Fibroblast of lung (primary cell): Measurements from ENCODE around the gene GOLGA6L1. TPM values are rescaled to one million over a fixed set of nuclear protein-coding genes. Genes with fewer than 3 reads are reported as not detected.

Source experiments
- DNase-seq, 2 donors: peaks; one replicate each; pipeline versions ENCODE4 v3.0.0 to v3.0.0-alpha.2; 2010; ENCODE audit warnings: low read depth in 2 of 2
- H2AFZ ChIP-seq: 2 replicates; pipeline ENCODE4 v1.5.1; 2012; ENCODE audit warnings: low read length, control low read depth, inconsistent platforms
- H3K27ac ChIP-seq: 2 replicates; pipeline ENCODE4 v1.5.1; 2011; ENCODE audit warnings: low read length, control low read depth; ENCODE audit not compliant: insufficient read depth
- H3K27me3 ChIP-seq: 2 replicates; pipeline ENCODE4 v1.5.1; 2011; ENCODE audit warnings: mild to moderate bottlenecking, low read length; ENCODE audit not compliant: control insufficient read depth, insufficient read depth
- H3K36me3 ChIP-seq: 2 replicates; pipeline ENCODE4 v1.5.1; 2011; ENCODE audit warnings: low read length; ENCODE audit not compliant: control insufficient read depth, insufficient read depth
- H3K4me1 ChIP-seq: 2 replicates; pipeline ENCODE4 v1.5.1; 2011; ENCODE audit warnings: low read length; ENCODE audit not compliant: control insufficient read depth, insufficient read depth; ENCODE audit errors: extremely low read depth
- H3K4me2 ChIP-seq: 2 replicates; pipeline ENCODE4 v1.5.1; 2011; ENCODE audit warnings: low read length, control low read depth; ENCODE audit not compliant: insufficient read depth; ENCODE audit errors: extremely low read depth
- H3K4me3 ChIP-seq, 4 experiments: fragments of 200-600 bp in 1 of 4; sonication (generic) in 1 of 4; replicated peaks in 1 of 4; 2 replicates each; pipeline ENCODE4 v1.5.1; 2011 to 2016; ENCODE audit warnings: low read length in 4 of 4, low read depth in 3 of 4, mild to moderate bottlenecking in 3 of 4, control low read depth in 2 of 4, inconsistent platforms in 1 of 4, mixed read lengths in 1 of 4; ENCODE audit not compliant: insufficient read depth in 1 of 4; ENCODE audit errors: control extremely low read depth in 1 of 4
- H3K79me2 ChIP-seq: 2 replicates; pipeline ENCODE4 v1.5.1; 2012; ENCODE audit warnings: mild to moderate bottlenecking, low read length, inconsistent platforms; ENCODE audit not compliant: control insufficient read depth, insufficient read depth
- H3K9ac ChIP-seq: 2 replicates; pipeline ENCODE4 v1.5.1; 2011; ENCODE audit warnings: mild to moderate bottlenecking, low read length, control low read depth; ENCODE audit not compliant: insufficient read depth
- H3K9me3 ChIP-seq: 2 replicates; pipeline ENCODE4 v1.5.1; 2012; ENCODE audit warnings: low read depth, low read length; ENCODE audit not compliant: control insufficient read depth, insufficient read depth
- H4K20me1 ChIP-seq: 2 replicates; pipeline ENCODE4 v1.5.1; 2011; ENCODE audit warnings: low read length; ENCODE audit not compliant: control insufficient read depth, insufficient read depth; ENCODE audit errors: extremely low read depth
- EZH2 ChIP-seq: IDR thresholded peaks from 2 replicates; pipeline ENCODE4 v1.5.1; 2012; ENCODE audit warnings: low read length, control low read depth, mild to moderate bottlenecking; ENCODE audit errors: missing control alignments
- polyA plus RNA-seq, 2 donors: library from polyadenylated mRNA; depleted of rRNA in 1 of 2; stranded (reverse) in 1 of 2; unstranded in 1 of 2; fragments of >200 nt; gene quantifications; 2 replicates each; pipeline ENCODE4 v1.2.1, GENCODE V29; 2011 to 2012; ENCODE audit warnings: missing spikeins in 1 of 2
- total RNA-seq: library from RNA; depleted of rRNA; stranded (reverse); fragments of >200 nt; gene quantifications from 2 replicates; pipeline ENCODE4 v1.2.1, GENCODE V29; 2014
- TF ChIP-seq, protein P1 (sequence below), 2 donors: IDR thresholded peaks in 1 of 2; conservative IDR thresholded peaks in 1 of 2; 1 replicate in 1 of 2; 2 replicates in 1 of 2; pipeline ENCODE4 v1.5.1; 2011 to 2012; ENCODE audit warnings: low read length in 2 of 2, control low read depth in 1 of 2, inconsistent platforms in 1 of 2, low read depth in 1 of 2, mild to moderate bottlenecking in 1 of 2

GOLGA6L1 gene
- total and polyA plus RNA-seq, 2 donors (not counting 1 experiment from before 2014, with no cell fraction given): not detected

DNA sequence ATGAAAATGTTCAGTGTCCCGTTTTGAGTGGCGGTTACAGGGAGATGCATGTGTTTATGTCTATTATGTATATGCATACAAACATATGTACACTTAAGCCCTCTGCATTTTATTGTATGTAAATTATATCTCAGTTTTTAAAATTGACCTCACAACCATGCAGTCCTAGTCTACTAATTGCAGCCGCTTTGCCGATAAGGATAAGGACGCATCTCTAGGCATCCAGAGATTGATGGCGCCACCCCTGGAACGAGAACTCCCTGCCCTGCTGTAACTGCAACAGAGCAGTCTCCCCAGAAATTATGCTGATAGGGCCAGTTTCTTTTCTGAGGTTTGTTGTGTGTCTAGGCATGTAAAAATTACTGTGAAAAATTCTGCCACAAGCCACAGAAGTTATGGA, 56.9 kb downstream of the GOLGA6L1 start:
- H3K4me2 ChIP-seq: no peak overlapping the region
- no peak for TF ChIP-seq EZH2
- TF ChIP-seq, protein P1, sequence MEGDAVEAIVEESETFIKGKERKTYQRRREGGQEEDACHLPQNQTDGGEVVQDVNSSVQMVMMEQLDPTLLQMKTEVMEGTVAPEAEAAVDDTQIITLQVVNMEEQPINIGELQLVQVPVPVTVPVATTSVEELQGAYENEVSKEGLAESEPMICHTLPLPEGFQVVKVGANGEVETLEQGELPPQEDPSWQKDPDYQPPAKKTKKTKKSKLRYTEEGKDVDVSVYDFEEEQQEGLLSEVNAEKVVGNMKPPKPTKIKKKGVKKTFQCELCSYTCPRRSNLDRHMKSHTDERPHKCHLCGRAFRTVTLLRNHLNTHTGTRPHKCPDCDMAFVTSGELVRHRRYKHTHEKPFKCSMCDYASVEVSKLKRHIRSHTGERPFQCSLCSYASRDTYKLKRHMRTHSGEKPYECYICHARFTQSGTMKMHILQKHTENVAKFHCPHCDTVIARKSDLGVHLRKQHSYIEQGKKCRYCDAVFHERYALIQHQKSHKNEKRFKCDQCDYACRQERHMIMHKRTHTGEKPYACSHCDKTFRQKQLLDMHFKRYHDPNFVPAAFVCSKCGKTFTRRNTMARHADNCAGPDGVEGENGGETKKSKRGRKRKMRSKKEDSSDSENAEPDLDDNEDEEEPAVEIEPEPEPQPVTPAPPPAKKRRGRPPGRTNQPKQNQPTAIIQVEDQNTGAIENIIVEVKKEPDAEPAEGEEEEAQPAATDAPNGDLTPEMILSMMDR (conservative IDR thresholded peaks at IDR 0.05 in 1 of 2, IDR thresholded peaks at IDR 0.05 in 1 of 2; ENCODE audit: low read depth in 1 of 2, low read length in 2 of 2): no peak
- no peaks in the 10 kb centered on the region for H4K20me1 ChIP-seq
- H2AFZ ChIP-seq: no peak overlapping the region
- H3K27me3 ChIP-seq: no peaks in the 10 kb centered on the region
- no peak overlapping the region for H3K27ac ChIP-seq
- DNase-seq: no peak
- H3K36me3 ChIP-seq: no peaks in the 10 kb centered on the region
- no peaks in the 10 kb centered on the region for H3K9me3 ChIP-seq
- no peaks in the 10 kb centered on the region for H3K4me1 ChIP-seq
- H3K9ac ChIP-seq: no peak overlapping the region
- no peak overlapping the region for H3K4me3 ChIP-seq
- no peaks in the 10 kb centered on the region for H3K79me2 ChIP-seq

Other genes starting within 250 kb of the GOLGA6L1 start
- 63.9 and 102 TPM in 2 replicates for gene CYFIP1, start 156.5 kb downstream of the GOLGA6L1 start, total RNA-seq
- gene CYFIP1, start 156.5 kb downstream of the GOLGA6L1 start, polyA plus RNA-seq: 59.4 and 83.2 TPM in 2 replicates
- gene TUBGCP5, start 97.3 kb downstream of the GOLGA6L1 start, total RNA-seq: 17.0 and 19.5 TPM in 2 replicates
- gene TUBGCP5, start 97.3 kb downstream of the GOLGA6L1 start, polyA plus RNA-seq: 21.0 and 22.0 TPM in 2 replicates
- gene GOLGA6L26, start 197.4 kb upstream of the GOLGA6L1 start, total RNA-seq: not detected in 2 replicates
- gene GOLGA6L26, start 197.4 kb upstream of the GOLGA6L1 start, polyA plus RNA-seq: not detected in 2 replicates
- gene GOLGA8S, start 217.9 kb upstream of the GOLGA6L1 start, total RNA-seq: under 0.01 TPM in 1 of 2 replicates, not detected in the other
- gene GOLGA8S, start 217.9 kb upstream of the GOLGA6L1 start, polyA plus RNA-seq: 0.01 and 0.03 TPM in 2 replicates